H1 (cell line): ENCODE measurements around the gene DKC1. TPM values are rescaled to one million over a fixed set of nuclear protein-coding genes. Genes with fewer than 3 reads are reported as not detected.

Source experiments
- CTCF ChIA-PET: fragments of 300-600 bp; sonication (Branson Sonifier 250); formaldehyde crosslinking; loops from one replicate; lab custom pipeline; 2021; ENCODE audit not compliant: partially characterized antibody; lab: Charles Lee
- POLR2A ChIA-PET: fragments of 300-600 bp; sonication (Branson Sonifier 250); formaldehyde crosslinking; loops from one replicate; lab custom pipeline; 2021; ENCODE audit warnings: inconsistent platforms; ENCODE audit not compliant: partially characterized antibody; lab: Charles Lee
- DNase-seq, 2 experiments: peaks; one replicate each; pipeline versions ENCODE4 v3.0.0 to v3.0.0-alpha.2; 2010 to 2022; ENCODE audit warnings: low spot score in 2 of 2, low read depth in 1 of 2, mixed read lengths in 1 of 2
- FAIRE-seq: peaks from 2 replicates; lab custom pipeline; 2011; peaks lifted over from hg19 to GRCh38; lab: Jason Lieb, UNC
- H2AFZ ChIP-seq: 2 replicates; pipeline ENCODE4 v1.8.1; 2012; ENCODE audit warnings: low read length, inconsistent platforms
- H2AK5ac ChIP-seq: 2 replicates; pipeline ENCODE4 v1.6.1; 2013; ENCODE audit warnings: low read depth, low read length
- H2BK120ac ChIP-seq: replicated peaks from 2 replicates; pipeline ENCODE3; 2013; ENCODE audit warnings: low read depth, low read length, inconsistent platforms
- H2BK12ac ChIP-seq: 2 replicates; pipeline ENCODE4 v1.6.1; 2013; ENCODE audit warnings: low read depth, low read length
- H2BK15ac ChIP-seq: 2 replicates; pipeline ENCODE4 v1.6.1; 2013; ENCODE audit warnings: low read length
- H2BK20ac ChIP-seq: 2 replicates; pipeline ENCODE4 v1.6.1; 2013; ENCODE audit warnings: low read length
- H2BK5ac ChIP-seq: 2 replicates; pipeline ENCODE4 v1.6.1; 2013; ENCODE audit warnings: low read depth, low read length
- H3K14ac ChIP-seq: 2 replicates; pipeline ENCODE4 v1.6.1; 2013; ENCODE audit warnings: inconsistent platforms; ENCODE audit not compliant: insufficient read length
- H3K18ac ChIP-seq: 2 replicates; pipeline ENCODE4 v1.6.1; 2013; ENCODE audit warnings: low read length; ENCODE audit errors: extremely low read depth
- H3K23ac ChIP-seq: 2 replicates; pipeline ENCODE4 v1.6.1; 2013; ENCODE audit warnings: inconsistent platforms; ENCODE audit not compliant: insufficient read length
- H3K23me2 ChIP-seq: 2 replicates; pipeline ENCODE4 v1.6.1; 2013; ENCODE audit warnings: low read depth, low read length
- H3K27ac ChIP-seq: 2 replicates; pipeline ENCODE4 v1.6.1; 2011; ENCODE audit warnings: low read depth, low read length, inconsistent platforms
- H3K27me3 ChIP-seq, 4 experiments: replicated peaks in 1 of 4; 1 replicate in 1 of 4; 2 replicates in 3 of 4; pipeline versions ENCODE4 v1.6.1 to v1.8.1; 2011 to 2013; ENCODE audit warnings: low read length in 3 of 4, mild to moderate bottlenecking in 3 of 4, inconsistent platforms in 2 of 4, mixed read lengths in 2 of 4, moderate library complexity in 1 of 4; ENCODE audit not compliant: control insufficient read depth in 3 of 4, insufficient read depth in 3 of 4; ENCODE audit errors: extremely low read depth in 1 of 4
- H3K36me3 ChIP-seq, 4 experiments: 2 replicates each; pipeline versions ENCODE4 v1.6.1 to v1.8.1; 2011 to 2013; ENCODE audit warnings: mild to moderate bottlenecking in 4 of 4, low read length in 3 of 4, moderate library complexity in 2 of 4, control low read depth in 1 of 4, inconsistent platforms in 1 of 4; ENCODE audit not compliant: insufficient read depth in 4 of 4, control insufficient read depth in 2 of 4
- H3K4ac ChIP-seq: replicated peaks from 2 replicates; pipeline ENCODE3; 2013; ENCODE audit warnings: low read length, low read depth, mixed read lengths, inconsistent platforms; ENCODE audit not compliant: insufficient read length
- H3K4me1 ChIP-seq, 4 experiments: replicated peaks in 1 of 4; 1 replicate in 1 of 4; 2 replicates in 3 of 4; pipeline versions ENCODE4 v1.6.1 to v1.8.1; 2011 to 2013; ENCODE audit warnings: low read length in 3 of 4, inconsistent platforms in 2 of 4, mixed read lengths in 1 of 4; ENCODE audit not compliant: insufficient read depth in 4 of 4, control insufficient read depth in 3 of 4
- H3K4me2 ChIP-seq, 2 experiments: 2 replicates each; pipeline versions ENCODE4 v1.6.1 to v1.8.1; 2011 to 2013; ENCODE audit warnings: low read depth in 2 of 2, low read length in 2 of 2, control low read depth in 1 of 2, inconsistent platforms in 1 of 2, mild to moderate bottlenecking in 1 of 2; ENCODE audit not compliant: insufficient read depth in 1 of 2
- H3K4me3 ChIP-seq, 4 experiments: fragments of 200-600, 300-600 bp in 1 of 4; sonication (generic), shearing (Covaris generic), sonication (Bioruptor Twin) in 1 of 4; 2 replicates each; pipeline versions ENCODE4 v1.5.1 to v1.8.1; 2011 to 2016; ENCODE audit warnings: low read length in 4 of 4, low read depth in 3 of 4, control low read depth in 2 of 4, inconsistent platforms in 2 of 4, mild to moderate bottlenecking in 2 of 4, mixed read lengths in 1 of 4, moderate library complexity in 1 of 4; ENCODE audit not compliant: insufficient read depth in 2 of 4; ENCODE audit errors: extremely low read depth in 1 of 4
- H3K56ac ChIP-seq: replicated peaks from 2 replicates; pipeline ENCODE3; 2013; ENCODE audit warnings: low read depth, mild to moderate bottlenecking, mixed read lengths, low read length, inconsistent platforms; ENCODE audit not compliant: insufficient read length
- H3K79me1 ChIP-seq: 2 replicates; pipeline ENCODE4 v1.6.1; 2013; ENCODE audit warnings: low read depth, low read length, control low read depth
- H3K79me2 ChIP-seq, 2 experiments: 2 replicates each; pipeline versions ENCODE4 v1.6.1 to v1.8.1; 2012 to 2013; ENCODE audit warnings: low read length in 2 of 2, mild to moderate bottlenecking in 2 of 2, inconsistent platforms in 1 of 2; ENCODE audit not compliant: insufficient read depth in 2 of 2, control insufficient read depth in 1 of 2
- H3K9ac ChIP-seq, 4 experiments: replicated peaks in 1 of 4; 1 replicate in 1 of 4; 2 replicates in 3 of 4; pipeline versions ENCODE4 v1.6.1 to v1.8.1; 2011 to 2013; ENCODE audit warnings: low read depth in 3 of 4, low read length in 3 of 4, control low read depth in 2 of 4, mild to moderate bottlenecking in 2 of 4, moderate library complexity in 2 of 4, inconsistent platforms in 1 of 4; ENCODE audit errors: extremely low read depth in 1 of 4
- H3K9me3 ChIP-seq, 2 experiments: 2 replicates each; pipeline versions ENCODE4 v1.6.1 to v1.8.1; 2012 to 2013; ENCODE audit warnings: mild to moderate bottlenecking in 2 of 2, moderate library complexity in 2 of 2, control low read depth in 1 of 2, inconsistent platforms in 1 of 2, low read depth in 1 of 2, low read length in 1 of 2, mixed read lengths in 1 of 2; ENCODE audit not compliant: insufficient read depth in 2 of 2
- H4K20me1 ChIP-seq, 2 experiments: replicated peaks in 1 of 2; 2 replicates each; pipeline versions ENCODE3 to v1.8.1; 2011 to 2013; ENCODE audit warnings: inconsistent platforms in 2 of 2, low read length in 2 of 2, mild to moderate bottlenecking in 1 of 2; ENCODE audit not compliant: insufficient read depth in 2 of 2, control insufficient read depth in 1 of 2
- H4K5ac ChIP-seq: 2 replicates; pipeline ENCODE4 v1.6.1; 2013; ENCODE audit warnings: low read length, low read depth, mixed read lengths, inconsistent platforms; ENCODE audit not compliant: insufficient read length
- H4K8ac ChIP-seq: 2 replicates; pipeline ENCODE4 v1.8.0; 2013; ENCODE audit warnings: mild to moderate bottlenecking, moderate library complexity, low read length, inconsistent platforms; ENCODE audit not compliant: insufficient read depth; ENCODE audit errors: extremely low read depth
- H4K91ac ChIP-seq: replicated peaks from 2 replicates; pipeline ENCODE3; 2013; ENCODE audit warnings: low read length, mixed read lengths, inconsistent platforms; ENCODE audit not compliant: insufficient read length
- ASH2L ChIP-seq: fragments of 200-600, 300-600 bp; sonication (generic); IDR thresholded peaks from one replicate; pipeline ENCODE4 v1.7.1; 2017; ENCODE audit warnings: low read length
- CEBPB ChIP-seq: IDR thresholded peaks from 2 replicates; pipeline ENCODE4 v1.6.1; 2012; ENCODE audit warnings: low read depth, low read length
- CREB1 ChIP-seq: IDR thresholded peaks from 2 replicates; pipeline ENCODE4 v1.6.1; 2012; ENCODE audit warnings: inconsistent platforms
- POLR2AphosphoS5 ChIP-seq: IDR thresholded peaks from 2 replicates; pipeline ENCODE4 v1.6.1; 2011; ENCODE audit warnings: low read depth, low read length
- RXRA ChIP-seq: IDR thresholded peaks from 2 replicates; pipeline ENCODE4 v1.6.1; 2011; ENCODE audit warnings: low read depth, mild to moderate bottlenecking, low read length, moderate library complexity; ENCODE audit not compliant: insufficient read depth
- SP2 ChIP-seq: IDR thresholded peaks from 2 replicates; pipeline ENCODE4 v1.6.1; 2012; ENCODE audit warnings: mild to moderate bottlenecking, low read length, inconsistent platforms
- TCF12 ChIP-seq: IDR thresholded peaks from 2 replicates; pipeline ENCODE4 v1.6.1; 2011; ENCODE audit warnings: low read depth, mild to moderate bottlenecking, low read length
- ZNF274 ChIP-seq: IDR thresholded peaks from 2 replicates; pipeline ENCODE4 v1.7.0; 2012; ENCODE audit warnings: low read length, borderline replicate concordance; ENCODE audit errors: extremely low read depth
- WGBS, 2 experiments: shearing (Covaris generic) in 1 of 2; methylation state at CpG; one replicate each; pipeline versions ENCODE4 v1.1.6 to v1.1.7; 2013 to 2015; ENCODE audit warnings: low lambda C conversion rate in 2 of 2, mixed read lengths in 2 of 2, inconsistent platforms in 1 of 2, low coverage in 1 of 2, missing lambda C conversion rate in 1 of 2; ENCODE audit not compliant: insufficient replicate concordance in 2 of 2, insufficient coverage in 1 of 2, insufficient read length in 1 of 2; ENCODE audit errors: extremely low coverage in 1 of 2, missing lambda C conversion rate in 1 of 2; 5-methylcytosine and 5-hydroxymethylcytosine counted together
- polyA plus RNA-seq, 7 experiments: library from polyadenylated mRNA; depleted of rRNA in 3 of 7; stranded (reverse) in 5 of 7; unstranded in 2 of 7; fragments of >200 nt in 5 of 7; fragments of 200-250 nt in 2 of 7; gene quantifications; 1 replicate in 5 of 7; 2 replicates in 1 of 7; 4 replicates in 1 of 7; pipeline versions ENCODE4 v1.2.1 to v1.2.3, GENCODE V29; 2011 to 2013; ENCODE audit warnings: missing spikeins in 2 of 7, mixed read lengths in 2 of 7
- total RNA-seq: library from RNA; stranded (reverse); fragmentation: NEBNext Ultra II Directional; extraction: Animal tissue kit (Norgen Biotek cat#: 25700); gene quantifications from 2 replicates; pipeline ENCODE4 v1.2.1, GENCODE V29; 2021

The DKC1 gene
- total and polyA plus RNA-seq, 2 of the 8 experiments (the other 6 are each of a cell fraction or from before 2014, with no cell fraction given): 65.6 to 143 TPM

DNA sequence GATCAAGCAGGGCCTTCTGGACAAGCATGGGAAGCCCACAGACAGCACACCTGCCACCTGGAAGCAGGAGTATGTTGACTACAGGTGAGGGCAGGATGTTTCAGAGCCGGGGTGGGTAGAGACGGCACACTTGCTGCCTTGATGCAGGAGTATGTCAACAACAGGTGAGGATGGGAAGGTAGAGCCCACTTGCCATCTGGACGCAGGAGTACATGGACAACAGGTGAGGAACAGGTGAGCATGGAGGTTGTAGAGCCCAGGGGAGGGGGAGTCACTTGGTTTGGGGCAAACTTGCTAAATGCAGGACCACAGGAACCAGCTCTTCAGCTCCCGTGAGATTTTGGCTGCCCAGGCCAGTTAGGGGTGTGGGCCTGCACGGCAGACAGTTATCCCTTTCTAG lies 12.0 kb downstream of the DKC1 start:
- no peak overlapping the region for H2BK5ac ChIP-seq
- H2BK120ac ChIP-seq: no peak overlapping the region
- H3K4me3 ChIP-seq: no peak overlapping the region
- H2AFZ ChIP-seq: no peak overlapping the region
- H3K27me3 ChIP-seq: no peaks in the 10 kb centered on the region
- no peak overlapping the region for H2BK15ac ChIP-seq
- no peaks in the 10 kb centered on the region for H3K79me1 ChIP-seq
- H3K23me2 ChIP-seq: no peaks in the 10 kb centered on the region
- CTCF ChIA-PET: no interaction called here
- POLR2A ChIA-PET: interaction anchor here (0.7 to 12.2 kb wide), 2 partner anchors 8 to 46 kb away, joined by 3 to 146 read pairs; partner anchors contain the start of gene DKC1
- H3K9me3 ChIP-seq: no peaks in the 10 kb centered on the region
- no peak overlapping the region; the same call in 1 of the 2 replicates for H4K8ac ChIP-seq
- no peaks in the 10 kb centered on the region for H3K4me1 ChIP-seq
- H3K56ac ChIP-seq: no peak overlapping the region
- DNase-seq (no peak), FAIRE-seq (no peak)
- H3K23ac ChIP-seq: no peak overlapping the region
- 80% methylated on average over 4 of the region's 5 CpGs; no CpG with 5 or more reads in 1 of the 2 experiments for WGBS, 2 experiments
- TF ChIP-seq CEBPB (no peak), CREB1 (no peak), SP2 (no peak), ZNF274 (no peak), POLR2AphosphoS5 (peak; percentile 35; the same call in 1 of the 2 replicates), RXRA (no peak), ASH2L (no peak), TCF12 (no peak)
- peaks cover 27 to 68% (median 49%) of the 10 kb centered on the region in 4 experiments for H3K36me3 ChIP-seq
- H4K20me1 ChIP-seq: peaks cover 5 to 11% of the 10 kb centered on the region in 2 experiments
- no peak overlapping the region for H4K5ac ChIP-seq
- H3K14ac ChIP-seq: no peak overlapping the region
- H3K4me2 ChIP-seq: no peak overlapping the region
- H4K91ac ChIP-seq: no peak overlapping the region
- no peak overlapping the region for H3K18ac ChIP-seq
- no peak overlapping the region for H3K9ac ChIP-seq
- no peak overlapping the region for H3K27ac ChIP-seq
- H2AK5ac ChIP-seq: no peak overlapping the region
- H3K79me2 ChIP-seq: no peaks in the 10 kb centered on the region
- H3K4ac ChIP-seq: no peak overlapping the region
- no peak overlapping the region for H2BK20ac ChIP-seq
- H2BK12ac ChIP-seq: no peak overlapping the region
